ENCODE measurements around the gene PRKCH. TPM values are rescaled to one million over a fixed set of nuclear protein-coding genes. Genes with fewer than 3 reads are reported as not detected.

The PRKCH gene
- total and polyA plus RNA-seq, 10 of the 15 experiments (the other 5 are each of a cell fraction or from before 2014, with no cell fraction given), result 10.7 to 140 (median 33.2) TPM

- no peak for TF ChIP-seq SUZ12 (IDR thresholded peaks at IDR 0.05; ENCODE audit: unreplicated experiment)
- no peak for TF ChIP-seq ZNF207 (IDR thresholded peaks at IDR 0.05; ENCODE audit: borderline replicate concordance)
- no peak for TF ChIP-seq MEF2A (IDR thresholded peaks at IDR 0.05; ENCODE audit: insufficient read depth, low read depth, low read length)
- no peak for TF ChIP-seq SMC3 (IDR thresholded peaks at IDR 0.05; ENCODE audit: borderline replicate concordance, low read length)
- TF ChIP-seq ZNF24 (IDR thresholded peaks at IDR 0.05), result no peak
Observed at GRCh38 chr14:61335671-61336275, 14.4 kb downstream of the PRKCH start (continued).

GRCh38 chr14:61337893-61338292 lies 16.5 kb downstream of the PRKCH start:
- H4K20me1 ChIP-seq (ENCODE audit: control insufficient read depth, insufficient read depth), result no peaks in the 10 kb centered on the region
- no peak for FAIRE-seq
- 72% methylated on average over 4 of the region's 4 CpGs for WGBS (ENCODE audit: insufficient coverage, insufficient replicate concordance, low lambda C conversion rate, missing lambda C conversion rate)
- ChIA-PET SMC1A (ENCODE audit: uncharacterized antibody, unreplicated experiment) (interaction anchor here (0.7 to 1.3 kb wide), 3 partner anchors 9 to 48 kb away, joined by 3 read pairs; no protein-coding TSS in a partner anchor), CTCF (interaction anchor here (1.0 to 1.6 kb wide), 2 partner anchors 16 to 117 kb away, joined by 4 to 7 read pairs; partner anchors contain the start of gene PRKCH), RAD21 (ENCODE audit: unreplicated experiment) (interaction anchor here (0.9 to 3.1 kb wide), 4 partner anchors 9 to 52 kb away, joined by 3 to 13 read pairs (median 4); partner anchors contain the start of gene PRKCH), POLR2A (interaction anchor here (8.0 kb wide), 1 partner anchor 7 kb away, joined by 74 read pairs; no protein-coding TSS in a partner anchor)
- ATAC-seq, result peak; percentile 26
- no TSS peak for BruUV-seq (replicated peaks)
- peaks cover 54% of the 10 kb centered on the region for H3K4me1 ChIP-seq (ENCODE audit: control insufficient read depth, insufficient read depth, low read length)
- no peak for DNase-seq (ENCODE audit: low read depth, low spot score)
- peak overlapping the region; percentile 42; the same call in 1 of the 2 replicates for H3K27ac ChIP-seq (ENCODE audit: control insufficient read depth, insufficient read depth)
- H3K27me3 ChIP-seq (replicated peaks in 1 of 2; ENCODE audit: control insufficient read depth in 2 of 2, insufficient read depth in 2 of 2, low read length in 1 of 2), result no peaks in the 10 kb centered on the region
- no peak overlapping the region for H3K9ac ChIP-seq (ENCODE audit: control insufficient read depth, insufficient read depth, low read length)
- in situ Hi-C loops (cut with MboI) (no loop called here), intact Hi-C loops (cut with micrococcal nuclease; ENCODE audit: unreplicated experiment) (no loop called here)
- no peak overlapping the region for H3K4me2 ChIP-seq (ENCODE audit: control insufficient read depth, insufficient read depth)
- TF ChIP-seq ATF7 (IDR thresholded peaks at IDR 0.05; ENCODE audit: low read depth) (no peak), RCOR1 (conservative IDR thresholded peaks at IDR 0.05; ENCODE audit: low read depth, low read length) (no peak), PAX8 (IDR thresholded peaks at IDR 0.05) (no peak), CHD2 (IDR thresholded peaks at IDR 0.05; ENCODE audit: borderline replicate concordance, low read depth, low read length) (no peak), ZNF592 (IDR thresholded peaks at IDR 0.05) (no peak), RUNX3 (IDR thresholded peaks at IDR 0.05; ENCODE audit: low read length) (peak; percentile 36)
- no peaks in the 10 kb centered on the region; the same call in 2 of the 3 replicates for H3K9me3 ChIP-seq (replicated peaks; ENCODE audit: control insufficient read depth, insufficient read depth, low read length)
- H2AFZ ChIP-seq (ENCODE audit: control insufficient read depth, low read depth, low read length), result no peak overlapping the region
- no peak overlapping the region for H3K4me3 ChIP-seq
- peaks cover 94% of the 10 kb centered on the region for H3K79me2 ChIP-seq (ENCODE audit: control insufficient read depth, insufficient read depth, low read length)
- H3K36me3 ChIP-seq (ENCODE audit: control insufficient read depth in 2 of 2, insufficient read depth in 2 of 2, low read length in 1 of 2), result peaks cover 0 to 2% of the 10 kb centered on the region in 2 experiments; a peak in 2 of 4 replicates

Measured in GM12878 (cell line).